GM18526 (cell line): ENCODE results near the gene TCTN1.
A peak's percentile ranks its signal among the peaks of the same experiment; 100 is the strongest.

Source experiments
- POLR2A ChIP-seq: IDR thresholded peaks from 3 replicates; pipeline ENCODE4 v1.6.1; 2011; ENCODE audit not compliant: insufficient read length; ENCODE audit errors: extremely low read depth

TCTN1 gene

DNA sequence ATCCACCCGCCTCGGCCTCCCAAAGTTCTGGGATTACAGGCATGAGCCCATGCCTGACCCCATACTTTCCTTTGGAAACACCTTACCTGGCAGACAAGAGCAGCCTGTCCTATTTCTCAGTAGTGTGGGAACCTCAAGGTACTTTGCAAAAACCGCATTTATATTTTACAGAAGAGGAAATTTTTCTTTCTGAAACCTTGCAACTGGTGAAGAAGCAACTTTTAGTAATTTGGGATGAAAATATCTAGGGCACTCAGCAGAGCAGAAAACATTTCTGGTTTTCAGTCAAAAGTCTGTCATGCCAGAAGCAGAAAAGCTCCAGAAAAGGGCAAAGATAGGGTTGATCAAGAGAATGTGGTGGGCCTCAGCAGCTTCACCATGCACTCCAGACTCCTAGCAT lies 53.7 kb downstream of the TCTN1 start:
- TF ChIP-seq POLR2A, result no peak

DNA sequence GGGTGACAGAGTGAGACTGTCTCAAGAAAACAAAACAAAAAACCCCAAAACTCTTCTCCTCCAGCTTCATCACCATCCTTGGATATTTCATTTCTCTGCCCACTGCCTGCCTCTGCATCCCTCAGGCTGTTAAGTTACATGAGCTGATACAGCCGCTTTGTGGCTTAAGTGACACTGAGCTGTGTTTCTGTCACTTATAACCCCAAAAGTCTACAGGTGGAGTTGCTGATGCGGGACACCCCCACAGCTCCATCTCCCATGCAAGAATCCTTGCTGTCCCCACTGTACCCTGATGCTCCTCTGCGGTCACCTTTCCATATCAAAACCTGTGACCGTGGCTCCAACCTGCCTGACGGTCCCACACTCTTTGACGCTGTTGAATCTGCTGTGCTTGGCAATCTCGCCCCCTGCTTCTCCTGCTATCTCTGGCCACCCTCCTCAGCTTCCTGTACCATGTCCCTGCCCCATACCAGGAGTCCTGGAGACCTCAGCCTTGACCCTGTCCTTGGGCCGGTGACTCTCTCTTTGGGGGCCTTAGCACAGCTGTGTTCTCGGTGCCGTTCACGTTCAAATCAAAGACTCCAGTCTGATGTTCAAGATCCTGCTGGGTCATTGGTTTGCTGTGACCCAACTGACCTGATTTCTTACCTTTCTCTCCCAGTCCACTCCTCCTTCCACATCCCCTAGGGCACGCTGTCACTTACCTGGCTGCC lies 54.7 kb downstream of the TCTN1 start:
- TF ChIP-seq POLR2A, result peak; percentile 58

DNA sequence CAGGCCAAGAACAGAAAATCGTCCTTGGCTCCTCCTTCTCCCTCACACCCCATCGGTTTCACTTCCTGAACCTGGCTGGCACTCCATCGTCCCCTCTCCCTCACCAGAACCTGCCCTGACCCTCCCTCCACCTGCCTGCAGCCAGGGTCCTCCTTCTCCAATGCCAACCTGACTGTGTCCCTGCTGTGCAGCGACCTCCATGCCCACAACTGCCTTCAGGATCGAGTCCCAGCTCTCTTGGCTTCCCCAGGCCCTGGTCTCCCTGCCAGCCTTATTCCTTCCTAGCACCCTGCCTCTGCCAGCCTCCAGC lies 55.2 kb downstream of the TCTN1 start:
- TF ChIP-seq POLR2A, result no peak

DNA sequence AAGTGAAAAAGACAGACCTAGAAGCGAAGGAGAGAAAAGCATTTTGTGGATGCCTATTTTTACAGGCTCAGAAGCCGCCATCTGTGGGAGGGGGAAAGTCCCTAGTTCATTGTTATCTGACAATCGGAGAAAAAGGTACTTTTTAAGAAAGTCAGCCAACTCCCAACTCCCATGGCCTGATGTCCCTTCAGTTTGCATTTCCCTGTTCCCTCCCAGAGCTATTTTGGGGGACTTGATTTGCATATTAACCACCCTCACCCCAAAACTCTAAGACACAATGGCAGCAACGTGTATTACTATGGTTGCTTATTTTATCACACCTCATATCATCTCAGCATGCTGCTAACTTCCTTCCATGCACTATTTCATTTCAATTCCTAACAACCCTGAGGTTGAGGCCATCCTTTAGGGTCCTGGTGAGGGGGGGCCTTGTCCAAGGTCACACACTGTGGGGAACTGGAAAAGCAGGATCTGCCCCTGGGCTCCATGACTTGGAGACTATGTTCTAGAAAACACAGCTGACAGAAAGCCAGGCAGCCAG lies 56.3 kb downstream of the TCTN1 start:
- TF ChIP-seq POLR2A, result no peak

DNA sequence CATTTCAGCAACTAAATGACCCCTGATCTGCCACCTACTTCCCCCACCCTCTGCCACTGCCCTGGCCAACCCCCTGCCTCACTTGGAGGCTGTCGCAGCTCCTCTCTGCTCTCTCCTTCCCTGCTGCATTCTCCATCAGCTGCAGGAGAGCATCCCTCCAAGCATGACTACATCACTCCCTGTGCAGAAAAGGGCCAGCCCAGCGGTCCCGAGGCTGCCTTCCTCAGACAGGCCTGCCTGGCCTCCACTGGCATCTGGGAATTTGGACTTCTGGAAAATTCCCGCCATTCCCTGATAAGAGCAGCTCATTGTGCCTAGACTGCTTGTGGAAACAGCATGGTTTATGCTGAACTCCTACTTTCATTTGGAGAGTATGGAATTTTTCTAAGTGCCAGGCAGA lies 62.2 kb downstream of the TCTN1 start:
- no peak for TF ChIP-seq POLR2A

DNA sequence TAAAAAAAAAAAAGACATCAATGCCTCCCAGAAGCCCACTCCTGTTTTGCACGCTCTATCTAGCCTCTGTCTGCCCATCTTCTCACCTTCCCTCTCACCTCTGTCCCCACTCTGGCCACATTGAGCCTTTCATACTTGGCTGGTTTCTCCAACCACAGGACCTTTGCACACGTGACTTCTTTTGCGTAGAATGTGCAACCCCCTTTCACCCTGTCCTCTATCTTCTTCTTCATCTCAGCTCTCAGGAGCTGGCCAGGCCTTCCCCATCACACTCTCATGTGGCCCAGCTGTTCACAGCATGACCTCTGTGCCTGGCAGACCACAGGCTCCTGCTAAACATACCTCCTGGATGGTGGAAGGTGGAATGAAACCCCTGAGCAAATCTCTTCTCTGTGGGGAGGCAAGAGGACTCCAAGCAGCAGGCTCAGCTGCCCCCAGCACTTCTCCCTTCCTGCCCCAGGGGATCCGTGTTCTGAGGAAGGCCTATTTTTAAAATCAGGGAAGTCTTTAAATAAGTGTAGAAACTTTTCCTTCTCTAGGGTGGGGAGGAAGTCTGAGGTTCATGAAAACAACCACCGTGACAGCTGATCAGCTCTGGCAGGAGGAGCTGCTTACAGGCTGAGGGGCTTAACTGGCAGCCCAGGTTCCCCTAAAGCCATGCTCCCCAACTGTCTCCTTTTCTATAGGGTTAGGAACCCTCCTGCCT lies 63.4 kb downstream of the TCTN1 start:
- no peak for TF ChIP-seq POLR2A

DNA sequence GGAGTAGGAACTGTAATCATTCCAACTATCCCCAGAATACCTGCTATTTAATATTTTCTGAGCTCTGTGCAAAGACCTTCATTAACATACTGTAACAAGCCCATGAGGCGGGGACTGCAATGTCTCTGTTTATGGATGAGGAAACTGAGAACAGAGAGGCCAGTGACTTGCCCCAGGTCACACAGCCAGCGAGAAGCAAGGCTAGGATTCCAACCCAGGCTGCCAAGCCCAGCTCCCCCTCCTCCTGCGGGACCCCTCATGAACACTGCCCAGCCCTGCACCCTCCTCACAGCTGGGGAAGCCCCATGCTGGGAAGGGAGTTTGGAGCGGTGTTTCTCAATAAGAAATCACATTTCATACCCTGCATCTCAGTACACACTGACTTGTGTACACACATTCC lies 64.1 kb downstream of the TCTN1 start:
- no peak for TF ChIP-seq POLR2A

DNA sequence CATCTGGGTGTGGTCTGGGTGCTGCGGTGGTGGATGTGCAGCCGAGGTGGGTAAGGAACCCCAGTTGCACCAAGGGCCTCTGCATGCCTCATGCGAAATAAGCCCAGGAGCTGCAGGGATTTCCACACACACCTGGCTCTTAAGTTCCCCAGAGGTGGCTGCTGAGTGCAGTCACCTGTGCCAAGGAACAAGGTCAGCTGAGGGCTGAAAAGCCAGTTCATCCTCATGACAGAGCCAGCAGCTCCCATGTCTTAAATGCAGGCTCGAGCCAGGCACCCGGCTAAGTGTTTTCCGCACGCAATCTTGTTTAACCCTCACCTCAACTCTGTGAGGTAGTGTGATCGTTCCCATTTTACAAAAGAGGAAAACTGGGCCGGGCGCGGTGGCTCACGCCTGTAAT lies 65.3 kb downstream of the TCTN1 start:
- TF ChIP-seq POLR2A, result no peak

DNA sequence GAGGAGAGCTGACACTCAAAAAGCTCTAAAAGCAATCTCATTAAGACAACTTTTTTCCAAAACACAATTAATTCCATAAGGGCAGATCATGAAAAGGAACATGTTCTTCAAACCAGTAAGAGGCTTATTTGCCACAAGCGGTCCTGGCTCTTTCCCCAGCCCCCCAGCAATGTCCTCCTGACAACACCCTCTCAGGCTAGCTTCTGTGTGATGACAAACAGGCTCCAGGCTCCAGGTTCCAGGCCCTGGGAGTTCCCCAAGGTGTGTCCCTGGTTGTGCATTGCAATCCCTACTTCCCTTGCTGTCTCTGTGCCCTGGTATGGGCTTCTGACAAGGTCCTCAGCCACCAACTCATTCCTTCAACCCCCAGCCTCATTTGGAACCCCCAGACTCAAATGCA lies 66.1 kb downstream of the TCTN1 start:
- no peak for TF ChIP-seq POLR2A

DNA sequence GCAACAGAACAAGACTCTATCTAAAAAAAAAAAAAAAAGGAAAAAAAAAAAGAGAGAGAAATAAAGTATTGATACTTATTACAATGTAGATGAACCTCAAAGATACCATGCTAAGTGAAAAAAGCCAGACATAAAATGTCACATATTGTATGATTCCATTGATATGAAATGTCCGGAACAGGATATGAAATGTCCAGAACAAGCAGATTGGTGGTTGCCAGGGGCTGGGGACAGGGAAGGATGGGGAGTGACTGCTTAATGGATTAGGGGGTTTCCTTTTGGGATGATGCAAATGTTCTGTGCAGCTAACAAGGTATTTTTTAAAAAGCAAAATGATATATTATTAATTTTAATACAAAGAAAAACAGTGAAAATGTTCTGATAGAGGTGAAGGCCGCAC lies 70.0 kb downstream of the TCTN1 start:
- TF ChIP-seq POLR2A, result no peak

DNA sequence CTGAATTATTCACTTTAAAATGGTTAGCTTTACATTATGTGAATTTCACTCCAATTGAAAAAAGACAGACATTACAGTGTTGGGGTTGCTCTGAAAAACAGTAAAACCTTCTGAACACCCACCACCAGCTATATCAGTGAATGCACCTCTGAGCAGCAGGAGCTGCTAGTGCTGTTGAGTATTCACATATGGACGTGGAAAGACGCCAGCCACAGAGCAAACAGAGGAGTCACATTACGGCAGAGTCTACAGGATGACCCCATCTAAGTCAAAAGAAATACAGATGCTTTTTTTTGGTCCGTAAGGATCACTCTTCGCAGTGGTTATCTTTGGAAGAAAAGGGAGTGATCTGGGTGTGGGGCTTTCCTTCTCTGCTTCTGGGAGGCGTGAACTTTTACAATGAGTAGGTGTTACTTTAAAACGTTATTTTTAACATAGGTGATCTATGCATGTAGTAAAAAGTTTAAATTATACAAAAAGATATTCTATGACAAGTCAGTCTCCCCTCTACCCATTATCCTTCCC lies 70.4 kb downstream of the TCTN1 start:
- TF ChIP-seq POLR2A, result no peak

DNA sequence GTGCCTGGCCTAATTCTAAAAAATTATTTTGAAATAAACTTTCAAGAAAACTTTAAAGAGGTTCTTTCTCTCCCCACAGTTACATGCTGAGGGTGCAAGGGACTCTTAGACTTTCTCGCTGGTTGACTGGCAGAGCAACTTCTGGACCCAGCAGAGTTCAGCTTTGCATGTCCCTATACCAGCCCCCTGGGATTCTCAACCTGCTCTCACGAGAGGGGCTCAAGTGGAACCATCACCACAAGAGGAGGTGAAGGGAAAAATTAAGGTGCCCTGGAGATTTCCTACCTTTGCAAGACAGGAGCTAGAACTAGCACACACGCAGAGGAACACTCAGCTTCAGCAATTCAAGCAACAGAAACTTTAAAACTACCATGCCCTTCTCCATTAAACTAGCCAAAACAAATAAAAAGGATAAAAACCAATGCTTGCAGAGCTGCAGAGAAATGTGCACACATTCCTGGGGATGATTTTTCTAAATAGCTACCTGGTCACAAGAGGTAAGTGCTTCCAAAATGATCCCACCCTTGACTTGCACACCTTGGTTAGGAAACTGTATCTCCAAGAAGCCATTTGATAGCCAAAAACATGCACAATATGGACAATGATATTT lies 72.5 kb downstream of the TCTN1 start:
- TF ChIP-seq POLR2A, result no peak

DNA sequence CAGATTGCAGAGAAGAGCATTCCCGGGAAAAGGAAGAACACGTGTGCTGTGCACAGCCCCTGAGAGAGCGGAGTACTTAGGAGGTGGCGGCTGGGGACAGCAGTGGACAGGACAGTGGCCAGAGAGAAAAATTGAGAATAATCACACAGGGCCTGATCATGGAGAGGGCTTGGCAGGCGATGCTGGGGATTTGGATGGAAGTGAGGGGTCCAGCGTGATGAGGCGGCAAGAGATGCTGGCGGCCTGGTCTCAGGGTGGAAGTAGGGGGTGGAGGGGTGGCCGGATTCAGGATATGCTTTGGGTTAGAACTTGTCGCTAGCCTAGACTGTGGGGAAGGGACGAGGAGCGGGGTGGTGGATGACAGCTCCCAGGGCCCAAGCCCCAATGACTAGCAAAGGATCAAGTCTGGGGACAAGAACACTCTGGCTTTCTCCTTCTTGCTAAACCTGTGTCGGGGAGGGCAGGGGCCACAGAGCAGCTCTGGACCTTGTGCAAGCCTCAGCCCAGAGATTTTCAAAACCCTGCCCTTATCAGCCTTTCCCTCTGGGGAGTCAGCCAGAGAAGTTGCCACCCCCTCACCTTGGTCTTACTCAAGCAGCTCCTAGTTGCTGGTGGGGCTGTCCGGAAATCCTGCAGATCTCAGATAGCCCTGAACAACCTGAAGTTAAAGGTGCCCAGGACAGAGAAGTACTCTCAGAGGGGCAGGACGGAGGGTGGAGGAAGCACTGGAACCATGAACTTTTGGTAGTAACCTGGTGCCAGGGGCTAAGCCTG lies 73.7 kb downstream of the TCTN1 start:
- no peak for TF ChIP-seq POLR2A

DNA sequence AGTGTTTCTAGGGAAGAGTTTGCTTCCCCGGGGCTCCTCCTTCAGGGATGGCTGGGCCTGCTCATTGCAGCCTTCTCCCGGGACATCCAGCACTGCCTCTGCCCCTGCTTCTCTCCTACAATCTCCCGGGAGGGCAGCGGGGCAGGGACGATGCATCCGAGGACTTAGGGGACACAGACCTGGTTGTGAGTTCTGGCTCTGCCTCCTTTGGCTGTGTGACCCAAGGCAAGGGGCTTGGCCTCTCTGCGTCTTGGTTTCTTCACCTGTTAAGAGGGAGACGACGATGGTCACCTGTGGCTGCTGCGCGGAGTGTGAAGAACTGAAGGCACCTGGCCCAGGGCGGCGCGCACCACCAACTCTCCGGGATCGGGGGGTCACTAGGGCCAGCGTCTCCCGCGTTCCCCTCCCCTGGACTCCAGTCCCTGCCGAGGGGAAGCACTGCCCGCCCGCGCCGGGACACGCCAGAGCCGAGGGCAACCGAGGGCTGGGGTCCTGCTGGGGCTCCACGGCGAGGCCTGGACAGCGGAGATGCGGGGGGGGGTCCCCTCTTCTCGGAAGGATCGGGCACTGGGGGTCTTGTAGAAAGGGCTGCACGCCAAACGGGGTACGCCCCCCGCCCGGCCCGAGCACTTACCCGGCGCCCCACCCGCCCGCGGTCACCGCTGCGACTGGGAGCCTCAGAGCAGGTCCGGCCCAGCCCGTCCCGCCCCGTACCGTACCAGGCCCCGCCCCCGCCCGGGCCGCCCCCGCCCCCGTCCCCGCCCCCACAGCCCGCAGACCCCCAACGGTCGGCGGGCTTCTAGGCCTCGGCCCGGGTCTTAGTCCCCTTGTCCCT lies 74.7 kb downstream of the TCTN1 start, which contains the start of gene HVCN1:
HVCN1 (minus strand) TSS at position 670 of the 835 bp plus-strand sequence. CDS start 5,870 bp downstream, outside the sequence.
- peak; percentile 56 for TF ChIP-seq POLR2A

DNA sequence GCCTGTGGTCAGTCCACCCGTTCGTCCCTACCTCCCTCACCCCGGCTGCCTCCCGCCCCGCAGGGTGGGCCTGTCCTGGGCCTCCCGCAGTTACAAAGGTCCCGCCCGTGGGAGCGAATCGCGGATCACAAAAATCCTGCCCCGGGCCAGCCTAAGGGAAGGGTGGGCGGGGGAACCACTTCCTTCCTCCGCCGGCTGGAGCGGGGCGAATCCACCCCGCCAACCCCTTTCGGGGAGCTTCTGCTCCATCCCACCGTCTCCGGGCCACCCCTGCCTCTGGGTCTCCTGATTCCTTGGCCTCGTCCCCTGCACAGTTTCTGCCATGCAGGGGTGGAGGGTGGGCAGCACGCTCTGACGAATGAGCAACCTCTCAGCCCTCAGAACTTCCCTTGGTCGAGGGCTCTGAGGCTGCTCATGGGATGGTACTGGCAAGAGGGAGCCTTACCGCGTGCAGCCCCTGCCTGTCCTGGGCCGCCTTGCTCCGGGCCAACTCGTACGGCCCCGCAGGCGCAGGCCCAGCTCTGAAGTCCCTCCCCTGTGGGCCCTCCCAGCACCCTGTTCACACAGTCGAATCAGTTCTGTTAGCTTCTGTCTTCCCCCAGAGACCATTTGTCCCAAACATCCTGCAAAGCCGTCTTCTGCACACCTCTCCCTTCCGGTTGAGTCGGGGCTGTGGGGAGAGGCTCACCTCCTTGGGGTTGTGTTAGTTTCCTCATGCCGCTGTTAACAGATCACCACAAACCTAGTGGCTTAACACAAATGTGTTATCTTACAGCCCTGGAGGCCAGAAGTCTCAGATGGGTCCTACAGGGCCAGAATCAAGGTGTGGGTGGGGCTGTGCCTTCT lies 75.6 kb downstream of the TCTN1 start:
- TF ChIP-seq POLR2A, result peak; percentile 55
